Brain microvascular endothelial cell (primary cell): ENCODE results near the gene ANKRD11.

Experiments used
- DNase-seq: peaks from one replicate; pipeline ENCODE4 v3.0.0-alpha.2; 2020
- H3K27ac ChIP-seq: fragments of 250-450 bp; sonication (Bioruptor Pico); 2 replicates; pipeline ENCODE4 v1.5.1; 2020; ENCODE audit warnings: mild to moderate bottlenecking, moderate library complexity
- H3K27me3 ChIP-seq: fragments of 250-450 bp; sonication (Bioruptor Pico); replicated peaks from 2 replicates; pipeline ENCODE4 v1.5.1; 2020; ENCODE audit warnings: mild to moderate bottlenecking
- H3K36me3 ChIP-seq: fragments of 250-450 bp; sonication (Bioruptor Pico); replicated peaks from 2 replicates; pipeline ENCODE4 v1.5.1; 2020; ENCODE audit warnings: mild to moderate bottlenecking
- H3K4me3 ChIP-seq: 2 replicates; pipeline ENCODE4 v1.5.1; 2011; ENCODE audit warnings: low read depth, mild to moderate bottlenecking, control low read depth, low read length, moderate library complexity
- in situ Hi-C: cut with HindIII; loops from 2 replicates; pipeline ENCODE4 v1.10.0; 2017; ENCODE audit warnings: low sequenced_read_pairs, low pct_ligation_motif_present
- TF ChIP-seq, protein P1 (sequence below): IDR thresholded peaks from 2 replicates; pipeline ENCODE4 v1.5.1; 2011; ENCODE audit warnings: low read depth, mild to moderate bottlenecking, moderate library complexity, low read length, control low read depth, inconsistent platforms; ENCODE audit errors: missing control alignments

Gene ANKRD11

DNA sequence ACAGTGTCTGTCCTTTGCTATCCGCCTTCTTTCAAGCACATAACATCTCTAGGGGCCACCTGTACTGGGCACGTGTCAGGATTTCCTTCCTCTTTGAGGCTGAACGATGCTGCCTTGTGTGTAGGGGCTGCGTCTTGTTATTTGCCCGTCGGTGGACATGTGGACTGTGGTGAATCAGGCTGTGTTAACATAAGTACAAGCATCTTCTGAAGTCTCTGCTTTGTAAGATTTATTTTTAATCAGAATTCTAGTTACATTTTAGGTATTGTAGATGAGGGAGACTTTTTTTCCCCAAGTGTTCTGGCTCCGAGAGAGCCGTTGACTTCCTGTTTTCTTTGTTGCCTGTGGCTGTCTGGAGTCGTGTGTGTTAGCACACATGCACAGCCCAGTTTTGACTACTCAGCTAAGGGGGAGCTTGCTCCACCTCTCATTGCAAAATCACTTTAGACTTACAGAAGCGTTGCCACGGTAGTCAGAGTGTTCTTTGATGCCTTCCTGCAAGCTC is 43.9 kb upstream of the ANKRD11 start:
- in situ Hi-C loops: no loop called here
- Histone ChIP-seq H3K27ac (no peak overlapping the region), H3K27me3 (no peaks in the 10 kb centered on the region), H3K4me3 (no peak overlapping the region), H3K36me3 (peaks cover 84% of the 10 kb centered on the region)
- DNase-seq: no peak
- TF ChIP-seq, protein P1, sequence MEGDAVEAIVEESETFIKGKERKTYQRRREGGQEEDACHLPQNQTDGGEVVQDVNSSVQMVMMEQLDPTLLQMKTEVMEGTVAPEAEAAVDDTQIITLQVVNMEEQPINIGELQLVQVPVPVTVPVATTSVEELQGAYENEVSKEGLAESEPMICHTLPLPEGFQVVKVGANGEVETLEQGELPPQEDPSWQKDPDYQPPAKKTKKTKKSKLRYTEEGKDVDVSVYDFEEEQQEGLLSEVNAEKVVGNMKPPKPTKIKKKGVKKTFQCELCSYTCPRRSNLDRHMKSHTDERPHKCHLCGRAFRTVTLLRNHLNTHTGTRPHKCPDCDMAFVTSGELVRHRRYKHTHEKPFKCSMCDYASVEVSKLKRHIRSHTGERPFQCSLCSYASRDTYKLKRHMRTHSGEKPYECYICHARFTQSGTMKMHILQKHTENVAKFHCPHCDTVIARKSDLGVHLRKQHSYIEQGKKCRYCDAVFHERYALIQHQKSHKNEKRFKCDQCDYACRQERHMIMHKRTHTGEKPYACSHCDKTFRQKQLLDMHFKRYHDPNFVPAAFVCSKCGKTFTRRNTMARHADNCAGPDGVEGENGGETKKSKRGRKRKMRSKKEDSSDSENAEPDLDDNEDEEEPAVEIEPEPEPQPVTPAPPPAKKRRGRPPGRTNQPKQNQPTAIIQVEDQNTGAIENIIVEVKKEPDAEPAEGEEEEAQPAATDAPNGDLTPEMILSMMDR: no peak

GRCh38 chr16:89531821-89532526 is 41.6 kb upstream of the ANKRD11 start:
- Histone ChIP-seq H3K27me3 (no peaks in the 10 kb centered on the region), H3K36me3 (peaks cover 86% of the 10 kb centered on the region), H3K4me3 (no peak overlapping the region), H3K27ac (no peak overlapping the region)
- DNase-seq: no peak
- in situ Hi-C loops: no loop called here
- TF ChIP-seq, protein P1: no peak

DNA sequence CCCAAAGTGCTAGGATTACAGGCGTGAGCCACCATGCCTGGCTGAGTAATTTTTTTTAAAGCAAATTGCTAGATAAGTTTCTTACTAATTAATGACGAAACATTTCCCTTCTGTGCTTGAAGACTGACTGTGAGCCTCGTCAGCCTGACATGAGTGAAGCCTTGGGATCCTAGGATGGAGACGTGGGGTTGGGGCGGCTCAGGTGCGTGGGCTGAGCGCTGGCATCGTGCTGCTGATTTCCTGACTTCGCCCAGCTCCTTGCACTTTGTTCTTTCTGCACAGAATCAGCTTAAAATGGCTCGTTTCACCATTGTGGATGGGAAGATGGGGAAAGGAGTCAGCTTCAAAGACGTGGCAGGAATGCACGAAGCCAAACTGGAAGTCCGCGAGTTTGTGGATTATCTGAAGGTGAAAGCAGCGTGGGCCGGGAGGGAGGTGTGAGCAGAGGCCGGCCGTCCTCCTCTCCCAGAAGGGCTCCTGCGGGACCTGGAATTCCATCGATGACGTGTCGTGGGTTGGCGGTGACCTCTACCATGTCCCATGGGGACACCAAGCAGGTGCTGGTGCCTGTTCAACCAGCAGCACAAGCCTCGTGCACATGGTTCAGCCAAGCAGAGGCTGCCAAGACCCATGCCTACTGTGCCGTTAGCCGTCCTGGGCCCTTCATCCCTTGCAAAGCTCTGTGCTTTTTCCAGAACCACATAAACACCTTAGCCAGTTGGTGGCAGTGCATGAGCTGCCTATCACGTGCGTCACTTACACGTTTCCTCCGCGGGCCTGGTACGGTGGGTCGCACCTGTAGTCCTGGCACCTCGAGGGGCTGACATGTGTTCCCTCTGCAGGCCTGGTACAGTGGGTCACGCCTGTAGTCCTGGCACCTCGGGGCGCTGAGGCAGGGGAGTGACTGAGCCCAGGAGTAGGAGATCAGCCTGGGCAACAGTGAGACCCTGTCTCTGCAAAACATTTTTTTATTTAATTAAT is 40.3 kb upstream of the ANKRD11 start:
- Histone ChIP-seq H3K36me3 (peaks cover 88% of the 10 kb centered on the region), H3K27ac (no peak overlapping the region), H3K27me3 (no peaks in the 10 kb centered on the region), H3K4me3 (no peak overlapping the region)
- TF ChIP-seq, protein P1: no peak
- no peak for DNase-seq
- in situ Hi-C loops: no loop called here

DNA sequence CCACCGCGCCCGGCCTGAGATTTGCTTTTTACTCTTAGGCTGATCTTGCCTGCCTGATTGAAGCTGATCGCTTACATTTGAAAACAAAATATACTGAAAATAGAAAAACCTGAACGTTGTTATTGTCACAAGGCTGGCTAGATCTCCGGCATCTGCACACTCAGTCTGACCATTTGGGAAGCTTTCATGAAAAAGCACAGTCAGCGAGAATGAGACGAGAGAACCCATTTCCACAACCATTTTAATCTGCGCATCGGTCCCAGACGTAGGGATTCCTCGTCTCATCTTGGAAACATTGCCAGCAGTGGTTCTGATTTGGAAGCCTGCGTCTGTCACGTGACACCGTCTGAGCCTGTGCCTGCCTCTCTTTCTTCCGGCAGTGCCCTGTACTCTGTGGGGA is 38.7 kb upstream of the ANKRD11 start:
- H3K27me3 ChIP-seq: no peaks in the 10 kb centered on the region
- no peak overlapping the region for H3K4me3 ChIP-seq
- in situ Hi-C loops: no loop called here
- no peak for DNase-seq
- no peak overlapping the region for H3K27ac ChIP-seq
- peaks cover 83% of the 10 kb centered on the region for H3K36me3 ChIP-seq
- TF ChIP-seq, protein P1: no peak

DNA sequence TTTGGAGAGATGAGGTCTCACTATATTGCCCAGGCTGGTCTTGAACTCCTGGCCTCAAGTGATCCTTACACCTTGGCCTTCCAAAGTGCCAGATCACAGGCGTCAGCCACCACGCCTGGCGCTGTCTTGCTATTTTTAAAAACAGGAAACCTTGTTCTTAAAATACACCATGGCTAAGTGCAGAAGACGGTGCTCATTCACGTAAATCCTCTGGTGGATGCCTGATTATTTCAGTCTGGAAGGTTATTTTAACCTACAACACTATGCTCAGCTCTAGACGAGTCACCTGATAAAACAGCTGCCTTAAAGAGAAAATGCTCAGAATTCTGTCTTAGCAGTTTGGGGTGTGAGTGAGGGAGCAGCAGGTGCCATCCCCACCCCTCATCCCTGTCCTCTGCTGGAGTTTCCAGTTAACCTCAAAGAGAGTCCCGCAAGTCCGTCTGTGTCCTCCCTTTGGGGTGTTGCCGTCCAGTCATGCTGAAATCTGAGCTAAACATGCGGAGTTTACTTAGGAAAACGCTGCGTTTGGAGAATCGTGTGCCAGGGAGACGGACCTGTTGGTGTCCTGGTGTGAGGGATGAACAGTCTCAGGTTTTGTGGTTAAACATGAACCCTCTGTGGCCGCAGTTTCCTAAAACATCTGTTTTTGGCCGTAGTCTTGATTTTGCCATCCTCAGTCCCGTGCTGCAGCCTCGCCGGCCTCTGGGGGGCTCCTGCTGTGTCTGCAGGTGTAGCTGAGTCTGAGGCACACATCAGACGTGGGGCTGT is 35.0 kb upstream of the ANKRD11 start:
- Histone ChIP-seq H3K4me3 (no peak overlapping the region), H3K27ac (no peak overlapping the region)
- in situ Hi-C loops: no loop called here

More for the DNA sequence above, 35.0 kb upstream of the ANKRD11 start:
- Histone ChIP-seq H3K27me3 (no peaks in the 10 kb centered on the region), H3K36me3 (peaks cover 79% of the 10 kb centered on the region)
- no peak for DNase-seq
- TF ChIP-seq, protein P1: no peak
